ENCODE measurements around the gene EZR. TPM values are rescaled to one million over a fixed set of nuclear protein-coding genes. Genes with fewer than 3 reads are reported as not detected.
A peak's percentile ranks its signal among the peaks of the same experiment; 100 is the strongest.

The EZR gene
- total and polyA plus RNA-seq, 2 of the 8 experiments (the other 6 are each of a cell fraction or from before 2014, with no cell fraction given): 122 to 286 TPM

DNA sequence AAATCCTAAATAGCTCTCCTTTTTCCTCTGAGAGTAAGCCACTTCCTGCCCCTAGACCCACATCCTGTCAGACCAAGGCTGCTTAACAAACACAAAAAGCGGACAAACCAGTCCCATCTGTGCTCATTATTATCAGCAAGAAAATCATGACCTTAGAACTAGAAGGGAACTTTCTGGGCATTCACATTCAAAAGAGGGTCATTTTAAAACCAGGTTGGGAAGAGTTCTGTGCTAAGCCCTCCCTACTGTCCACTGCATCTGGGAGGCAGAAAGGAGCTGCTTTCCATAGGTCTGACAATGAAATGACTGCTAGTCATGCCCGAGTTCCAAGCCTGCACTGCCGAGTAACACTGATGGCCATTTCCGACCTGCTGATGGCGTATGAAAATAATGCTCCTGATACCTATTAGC, 15.4 kb downstream of the EZR start:
- Histone ChIP-seq H3K27me3 (replicated peaks in 1 of 4; ENCODE audit: control insufficient read depth in 3 of 4, extremely low read depth in 1 of 4, insufficient read depth in 3 of 4, low read length in 3 of 4) (no peaks in the 10 kb centered on the region), H3K56ac (replicated peaks; ENCODE audit: insufficient read length, low read depth, low read length) (no peak overlapping the region), H3K36me3 (ENCODE audit: control insufficient read depth in 2 of 4, insufficient read depth in 4 of 4, low read length in 3 of 4) (peaks cover 0 to 33% (median 4%) of the 10 kb centered on the region in 4 experiments; a peak in 6 of 8 replicates), H3K18ac (ENCODE audit: extremely low read depth, low read length) (no peak overlapping the region), H3K4me3 (ENCODE audit: extremely low read depth in 1 of 4, insufficient read depth in 2 of 4, low read depth in 3 of 4, low read length in 4 of 4) (no peak overlapping the region), H3K4ac (replicated peaks; ENCODE audit: insufficient read length, low read depth, low read length) (no peak overlapping the region), H2AK5ac (ENCODE audit: low read depth, low read length) (no peak overlapping the region), H3K4me2 (ENCODE audit: insufficient read depth in 1 of 2, low read depth in 2 of 2, low read length in 2 of 2) (no peak overlapping the region; a peak in 1 of 4 replicates), H3K79me1 (ENCODE audit: low read depth, low read length) (peaks cover 3% of the 10 kb centered on the region; the same call in 1 of the 2 replicates), H3K79me2 (ENCODE audit: control insufficient read depth in 1 of 2, insufficient read depth in 2 of 2, low read length in 2 of 2) (peaks cover 71 to 97% of the 10 kb centered on the region in 2 experiments), H2BK5ac (ENCODE audit: low read depth, low read length) (no peak overlapping the region), H3K9ac (replicated peaks in 1 of 4; ENCODE audit: extremely low read depth in 1 of 4, low read depth in 3 of 4, low read length in 3 of 4) (0 out of 7 replicates have a peak overlapping the region, but pooled peaks of 1 of the 4 experiments have one; percentile 5), H3K27ac (ENCODE audit: low read depth, low read length) (peak overlapping the region; percentile 13; the same call in 1 of the 2 replicates), H3K23me2 (ENCODE audit: low read depth, low read length) (no peaks in the 10 kb centered on the region), H3K9me3 (ENCODE audit: insufficient read depth in 2 of 2, low read depth in 1 of 2, low read length in 1 of 2) (no peaks in the 10 kb centered on the region), H4K91ac (replicated peaks; ENCODE audit: insufficient read length, low read length) (no peak overlapping the region), H2BK12ac (ENCODE audit: low read depth, low read length) (no peak overlapping the region), H4K5ac (ENCODE audit: insufficient read length, low read depth, low read length) (no peak overlapping the region), H2AFZ (ENCODE audit: low read length) (no peak overlapping the region), H2BK15ac (ENCODE audit: low read length) (no peak overlapping the region), H3K14ac (ENCODE audit: insufficient read length) (no peak overlapping the region), H4K20me1 (replicated peaks in 1 of 2; ENCODE audit: control insufficient read depth in 1 of 2, insufficient read depth in 2 of 2, low read length in 2 of 2) (peaks cover 46 to 54% of the 10 kb centered on the region in 2 experiments), H4K8ac (ENCODE audit: extremely low read depth, insufficient read depth, low read length) (no peak overlapping the region), H2BK120ac (replicated peaks; ENCODE audit: low read depth, low read length) (no peak overlapping the region), H3K23ac (ENCODE audit: insufficient read length) (no peak overlapping the region), H2BK20ac (ENCODE audit: low read length) (no peak overlapping the region), H3K4me1 (replicated peaks in 1 of 4; ENCODE audit: control insufficient read depth in 3 of 4, insufficient read depth in 4 of 4, low read length in 3 of 4) (peaks cover 16 to 38% (median 24%) of the 10 kb centered on the region in 4 experiments)
- POLR2A ChIA-PET (ENCODE audit: partially characterized antibody): interaction anchor here (0.7 to 1.6 kb wide), 8 partner anchors 9 to 167 kb away, joined by 3 to 9 read pairs (median 4); partner anchors contain the start of gene EZR
- CTCF ChIA-PET (ENCODE audit: partially characterized antibody): interaction anchor here (0.6 to 1.4 kb wide), 5 partner anchors 9 to 168 kb away, joined by 3 to 11 read pairs (median 4); no protein-coding TSS in a partner anchor
- WGBS, 2 experiments (ENCODE audit: extremely low coverage in 1 of 2, insufficient coverage in 1 of 2, insufficient read length in 1 of 2, insufficient replicate concordance in 2 of 2, low coverage in 1 of 2, low lambda C conversion rate in 2 of 2, missing lambda C conversion rate in 1 of 2): 85% methylated on average over 5 of the region's 5 CpGs; no CpG with 5 or more reads in 1 of the 2 experiments
- DNase-seq (ENCODE audit: low read depth in 1 of 2, low spot score in 2 of 2) (no peak), FAIRE-seq (no peak)
- peak; percentile 50; the same call in 1 of the 2 replicates for TF ChIP-seq POLR2AphosphoS5 (IDR thresholded peaks at IDR 0.05; ENCODE audit: low read depth, low read length)
- TF ChIP-seq POLR2A (IDR thresholded peaks at IDR 0.05; ENCODE audit: control extremely low read depth in 1 of 2, low read depth in 2 of 2, low read length in 2 of 2): 0 out of 3 replicates have a peak, but pooled peaks of 1 of the 2 experiments have one; percentile 47
- TF ChIP-seq SUZ12 (IDR thresholded peaks at IDR 0.05; ENCODE audit: low read length): no peak
- TF ChIP-seq BRCA1 (IDR thresholded peaks at IDR 0.05; ENCODE audit: low read depth, low read length): no peak
- no peak for TF ChIP-seq GABPA (IDR thresholded peaks at IDR 0.05; ENCODE audit: borderline replicate concordance, insufficient read depth, low read length)
